ENCODE data around the gene MYH2.

The MYH2 gene

GRCh38 chr17:10499950-10500349 is 49.5 kb downstream of the MYH2 start:
- no peaks in the 10 kb centered on the region for H3K4me1 Mint-ChIP-seq
- ATAC-seq (replicated peaks; ENCODE audit: extremely low read depth, poor library complexity, severe bottlenecking): no peak
- H3K27ac Mint-ChIP-seq (ENCODE audit: low read depth): no peak overlapping the region
- H3K4me3 Mint-ChIP-seq: no peak overlapping the region
- peaks cover 4% of the 10 kb centered on the region for H3K9me3 Mint-ChIP-seq
- H3K36me3 Mint-ChIP-seq (ENCODE audit: insufficient read depth): no peaks in the 10 kb centered on the region
- DNase-seq (ENCODE audit: low spot score in 2 of 2): no peak
- H3K27me3 Mint-ChIP-seq: peaks cover 70% of the 10 kb centered on the region

- ATAC-seq (replicated peaks; ENCODE audit: extremely low read depth, poor library complexity, severe bottlenecking) (no peak), DNase-seq (ENCODE audit: low spot score in 2 of 2) (no peak)
- Mint-ChIP-seq H3K27me3 (peaks cover 38% of the 10 kb centered on the region), H3K36me3 (ENCODE audit: insufficient read depth) (no peaks in the 10 kb centered on the region), H3K4me3 (no peak overlapping the region), H3K4me1 (no peaks in the 10 kb centered on the region), H3K27ac (ENCODE audit: low read depth) (no peak overlapping the region), H3K9me3 (peaks cover 30% of the 10 kb centered on the region)
These were observed 57.5 kb downstream of the MYH2 start for GRCh38 chr17:10492004-10492403.

- no peaks in the 10 kb centered on the region for H3K36me3 Mint-ChIP-seq (ENCODE audit: insufficient read depth)
- H3K4me3 Mint-ChIP-seq: no peak overlapping the region
- no peak for DNase-seq (ENCODE audit: low spot score in 2 of 2)
- no peaks in the 10 kb centered on the region for H3K4me1 Mint-ChIP-seq
- H3K27me3 Mint-ChIP-seq: peaks cover 10% of the 10 kb centered on the region
- ATAC-seq (replicated peaks; ENCODE audit: extremely low read depth, poor library complexity, severe bottlenecking): no peak
- peaks cover 21% of the 10 kb centered on the region for H3K9me3 Mint-ChIP-seq
- H3K27ac Mint-ChIP-seq (ENCODE audit: low read depth): no peak overlapping the region
These were observed 67.2 kb downstream of the MYH2 start for GRCh38 chr17:10482252-10482651.

GRCh38 chr17:10477701-10478100 is 71.8 kb downstream of the MYH2 start:
- H3K27me3 Mint-ChIP-seq: no peaks in the 10 kb centered on the region
- ATAC-seq (replicated peaks; ENCODE audit: extremely low read depth, poor library complexity, severe bottlenecking) (no peak), DNase-seq (ENCODE audit: low spot score in 2 of 2) (no peak)
- H3K27ac Mint-ChIP-seq (ENCODE audit: low read depth): no peak overlapping the region
- peaks cover 3% of the 10 kb centered on the region for H3K9me3 Mint-ChIP-seq
- no peak overlapping the region for H3K4me3 Mint-ChIP-seq
- H3K4me1 Mint-ChIP-seq: no peaks in the 10 kb centered on the region
- no peaks in the 10 kb centered on the region for H3K36me3 Mint-ChIP-seq (ENCODE audit: insufficient read depth)

GRCh38 chr17:10474536-10474935 is 74.9 kb downstream of the MYH2 start:
- Mint-ChIP-seq H3K4me1 (no peaks in the 10 kb centered on the region), H3K27ac (ENCODE audit: low read depth) (no peak overlapping the region), H3K9me3 (no peaks in the 10 kb centered on the region), H3K4me3 (no peak overlapping the region), H3K27me3 (no peaks in the 10 kb centered on the region), H3K36me3 (ENCODE audit: insufficient read depth) (no peaks in the 10 kb centered on the region)
- no peak for DNase-seq (ENCODE audit: low spot score in 2 of 2)
- ATAC-seq (replicated peaks; ENCODE audit: extremely low read depth, poor library complexity, severe bottlenecking): no peak

- H3K27me3 Mint-ChIP-seq: peaks cover 11% of the 10 kb centered on the region
- no peaks in the 10 kb centered on the region for H3K4me1 Mint-ChIP-seq
- no peak overlapping the region for H3K4me3 Mint-ChIP-seq
- no peak for ATAC-seq (replicated peaks; ENCODE audit: extremely low read depth, poor library complexity, severe bottlenecking)
- no peaks in the 10 kb centered on the region for H3K36me3 Mint-ChIP-seq (ENCODE audit: insufficient read depth)
- no peaks in the 10 kb centered on the region for H3K9me3 Mint-ChIP-seq
- no peak overlapping the region for H3K27ac Mint-ChIP-seq (ENCODE audit: low read depth)
- DNase-seq (ENCODE audit: low spot score in 2 of 2): no peak
These were observed 77.6 kb downstream of the MYH2 start for GRCh38 chr17:10471858-10472257.
